Panc1 (cell line): ENCODE measurements around the gene ZRANB3. TPM values are rescaled to one million over a fixed set of nuclear protein-coding genes. Genes with fewer than 3 reads are reported as not detected.

Source experiments
- ATAC-seq: fragments of 200-7000 bp; cut with Tn5 transposase; 2 replicates; pipeline ENCODE4 v1.9.1; 2020; ENCODE audit warnings: mild to moderate bottlenecking, moderate library complexity
- BruUV-seq: library from RNA; stranded (reverse); fragments of 400-500 nt; replicated peaks from 2 replicates; lab custom pipeline; 2021; lab: Mats Ljungman, UMichigan
- CTCF ChIA-PET: fragments of 300-600 bp; sonication (Branson Sonifier 250); formaldehyde crosslinking; loops from one replicate; lab custom pipeline; 2022; ENCODE audit warnings: antibody characterized with exemption; lab: Charles Lee
- POLR2A ChIA-PET: fragments of 300-600 bp; sonication (Branson Sonifier 250); formaldehyde crosslinking; loops from one replicate; lab custom pipeline; 2022; ENCODE audit warnings: antibody characterized with exemption; lab: Charles Lee
- DNase-seq: peaks from one replicate; pipeline ENCODE4 v3.0.0-alpha.2; 2010; ENCODE audit warnings: low read depth, low spot score
- H3K27ac ChIP-seq: 2 replicates; pipeline ENCODE4 v1.5.1; 2011; ENCODE audit warnings: mild to moderate bottlenecking, low read length, inconsistent platforms
- H3K27me3 ChIP-seq: fragments of 200-500 bp; sonication (Bioruptor generic); 2 replicates; pipeline ENCODE4 v1.6.0; 2014; ENCODE audit warnings: low read length, inconsistent platforms; ENCODE audit not compliant: control insufficient read depth, insufficient read depth
- H3K36me3 ChIP-seq: fragments of 200-500 bp; sonication (Bioruptor generic); 2 replicates; pipeline ENCODE4 v1.5.1; 2014; ENCODE audit warnings: inconsistent platforms, mild to moderate bottlenecking, low read length, moderate library complexity; ENCODE audit not compliant: control insufficient read depth, insufficient read depth
- H3K4me1 ChIP-seq: 2 replicates; pipeline ENCODE4 v1.5.1; 2011; ENCODE audit warnings: inconsistent platforms, mild to moderate bottlenecking, low read length, moderate library complexity; ENCODE audit not compliant: control insufficient read depth, insufficient read depth
- H3K4me3 ChIP-seq, 2 experiments: 2 replicates each; pipeline ENCODE4 v1.5.1; 2011 to 2012; ENCODE audit warnings: low read depth in 2 of 2, low read length in 2 of 2, mild to moderate bottlenecking in 2 of 2, inconsistent platforms in 1 of 2, moderate library complexity in 1 of 2
- H3K9me3 ChIP-seq: fragments of 200-500 bp; sonication (Bioruptor generic); 2 replicates; pipeline ENCODE4 v1.5.1; 2014; ENCODE audit warnings: low read depth, mild to moderate bottlenecking, inconsistent platforms, low read length, moderate library complexity; ENCODE audit not compliant: control insufficient read depth, insufficient read depth
- POLR2AphosphoS5 ChIP-seq: IDR thresholded peaks from 2 replicates; pipeline ENCODE4 v1.6.1; 2012; ENCODE audit warnings: mild to moderate bottlenecking, low read depth, low read length, moderate library complexity
- SIN3A ChIP-seq: IDR thresholded peaks from 2 replicates; pipeline ENCODE4 v1.6.1; 2012; ENCODE audit warnings: low read depth, mild to moderate bottlenecking, low read length, moderate library complexity, borderline replicate concordance; ENCODE audit not compliant: insufficient read depth
- TCF7L2 ChIP-seq: IDR thresholded peaks from 2 replicates; pipeline ENCODE4 v1.6.1; 2011; ENCODE audit warnings: mild to moderate bottlenecking, low read depth, low read length, inconsistent platforms
- in situ Hi-C: cut with HindIII; loops from 2 replicates; pipeline ENCODE4 v1.10.0; 2016; ENCODE audit warnings: low sequenced_read_pairs, low pct_unique_long_range_greater_than_20kb
- intact Hi-C: fragments of 100-400 bp; cut with micrococcal nuclease; formaldehyde crosslinking; loops from one replicate; pipeline ENCODE4 v1.10.0; 2022; ENCODE audit not compliant: unreplicated experiment
- total RNA-seq: library from RNA; stranded (reverse); gene quantifications from one replicate; pipeline ENCODE4 v1.2.1, GENCODE V29; 2021; ENCODE audit not compliant: unreplicated experiment
- TF ChIP-seq, protein P1 (sequence below): fragments of 450-650 bp; IDR thresholded peaks from 2 replicates; pipeline ENCODE4 v1.5.1; 2017; ENCODE audit warnings: mild to moderate bottlenecking
- TF ChIP-seq, protein P2 (sequence below), 2 experiments: IDR thresholded peaks; 2 replicates each; pipeline ENCODE4 v1.6.1; 2011 to 2012; ENCODE audit warnings: low read depth in 2 of 2, control low read depth in 1 of 2, low read length in 1 of 2, mild to moderate bottlenecking in 1 of 2, moderate library complexity in 1 of 2; ENCODE audit not compliant: insufficient read depth in 1 of 2

The ZRANB3 gene
- total RNA-seq, 1 experiment from 2014 or later, result 11.7 TPM

DNA sequence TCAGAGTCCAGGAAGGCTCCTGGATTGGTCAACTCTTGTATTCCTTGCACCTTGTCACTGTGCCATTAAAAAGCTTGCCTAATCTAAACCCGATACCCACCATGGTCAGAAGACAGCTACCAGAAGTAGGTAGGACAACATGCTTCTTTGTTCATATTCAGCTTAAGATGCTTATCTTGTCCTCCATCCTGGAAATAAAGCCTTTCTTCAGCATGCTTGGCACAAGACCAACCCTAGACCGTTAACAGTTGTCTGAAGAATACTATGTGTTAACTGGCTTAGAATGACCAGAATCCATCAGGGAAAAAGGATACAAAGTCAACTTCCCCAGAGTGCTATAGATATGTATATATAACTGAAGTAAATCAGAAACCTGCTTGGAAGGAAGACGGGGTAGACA lies 193.9 kb downstream of the ZRANB3 start:
- DNase-seq, result no peak
- ATAC-seq, result no peak
- intact Hi-C loops (no loop called here), in situ Hi-C loops (no loop called here)
- ChIA-PET POLR2A (no interaction called here), CTCF (no interaction called here)
- no peak overlapping the region for H3K27ac ChIP-seq
- BruUV-seq, result no TSS peak
- no peak overlapping the region for H3K4me3 ChIP-seq
- H3K4me1 ChIP-seq, result no peaks in the 10 kb centered on the region
- H3K27me3 ChIP-seq, result no peaks in the 10 kb centered on the region
- no peaks in the 10 kb centered on the region for H3K36me3 ChIP-seq
- TF ChIP-seq, protein P1, sequence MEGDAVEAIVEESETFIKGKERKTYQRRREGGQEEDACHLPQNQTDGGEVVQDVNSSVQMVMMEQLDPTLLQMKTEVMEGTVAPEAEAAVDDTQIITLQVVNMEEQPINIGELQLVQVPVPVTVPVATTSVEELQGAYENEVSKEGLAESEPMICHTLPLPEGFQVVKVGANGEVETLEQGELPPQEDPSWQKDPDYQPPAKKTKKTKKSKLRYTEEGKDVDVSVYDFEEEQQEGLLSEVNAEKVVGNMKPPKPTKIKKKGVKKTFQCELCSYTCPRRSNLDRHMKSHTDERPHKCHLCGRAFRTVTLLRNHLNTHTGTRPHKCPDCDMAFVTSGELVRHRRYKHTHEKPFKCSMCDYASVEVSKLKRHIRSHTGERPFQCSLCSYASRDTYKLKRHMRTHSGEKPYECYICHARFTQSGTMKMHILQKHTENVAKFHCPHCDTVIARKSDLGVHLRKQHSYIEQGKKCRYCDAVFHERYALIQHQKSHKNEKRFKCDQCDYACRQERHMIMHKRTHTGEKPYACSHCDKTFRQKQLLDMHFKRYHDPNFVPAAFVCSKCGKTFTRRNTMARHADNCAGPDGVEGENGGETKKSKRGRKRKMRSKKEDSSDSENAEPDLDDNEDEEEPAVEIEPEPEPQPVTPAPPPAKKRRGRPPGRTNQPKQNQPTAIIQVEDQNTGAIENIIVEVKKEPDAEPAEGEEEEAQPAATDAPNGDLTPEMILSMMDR, result no peak
- TF ChIP-seq, protein P2, sequence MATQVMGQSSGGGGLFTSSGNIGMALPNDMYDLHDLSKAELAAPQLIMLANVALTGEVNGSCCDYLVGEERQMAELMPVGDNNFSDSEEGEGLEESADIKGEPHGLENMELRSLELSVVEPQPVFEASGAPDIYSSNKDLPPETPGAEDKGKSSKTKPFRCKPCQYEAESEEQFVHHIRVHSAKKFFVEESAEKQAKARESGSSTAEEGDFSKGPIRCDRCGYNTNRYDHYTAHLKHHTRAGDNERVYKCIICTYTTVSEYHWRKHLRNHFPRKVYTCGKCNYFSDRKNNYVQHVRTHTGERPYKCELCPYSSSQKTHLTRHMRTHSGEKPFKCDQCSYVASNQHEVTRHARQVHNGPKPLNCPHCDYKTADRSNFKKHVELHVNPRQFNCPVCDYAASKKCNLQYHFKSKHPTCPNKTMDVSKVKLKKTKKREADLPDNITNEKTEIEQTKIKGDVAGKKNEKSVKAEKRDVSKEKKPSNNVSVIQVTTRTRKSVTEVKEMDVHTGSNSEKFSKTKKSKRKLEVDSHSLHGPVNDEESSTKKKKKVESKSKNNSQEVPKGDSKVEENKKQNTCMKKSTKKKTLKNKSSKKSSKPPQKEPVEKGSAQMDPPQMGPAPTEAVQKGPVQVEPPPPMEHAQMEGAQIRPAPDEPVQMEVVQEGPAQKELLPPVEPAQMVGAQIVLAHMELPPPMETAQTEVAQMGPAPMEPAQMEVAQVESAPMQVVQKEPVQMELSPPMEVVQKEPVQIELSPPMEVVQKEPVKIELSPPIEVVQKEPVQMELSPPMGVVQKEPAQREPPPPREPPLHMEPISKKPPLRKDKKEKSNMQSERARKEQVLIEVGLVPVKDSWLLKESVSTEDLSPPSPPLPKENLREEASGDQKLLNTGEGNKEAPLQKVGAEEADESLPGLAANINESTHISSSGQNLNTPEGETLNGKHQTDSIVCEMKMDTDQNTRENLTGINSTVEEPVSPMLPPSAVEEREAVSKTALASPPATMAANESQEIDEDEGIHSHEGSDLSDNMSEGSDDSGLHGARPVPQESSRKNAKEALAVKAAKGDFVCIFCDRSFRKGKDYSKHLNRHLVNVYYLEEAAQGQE (IDR thresholded peaks at IDR 0.05; ENCODE audit: insufficient read depth in 1 of 2, low read depth in 2 of 2, low read length in 1 of 2), result no peak
- TF ChIP-seq SIN3A, result no peak
- TF ChIP-seq TCF7L2, result no peak
- no peaks in the 10 kb centered on the region for H3K9me3 ChIP-seq

DNA sequence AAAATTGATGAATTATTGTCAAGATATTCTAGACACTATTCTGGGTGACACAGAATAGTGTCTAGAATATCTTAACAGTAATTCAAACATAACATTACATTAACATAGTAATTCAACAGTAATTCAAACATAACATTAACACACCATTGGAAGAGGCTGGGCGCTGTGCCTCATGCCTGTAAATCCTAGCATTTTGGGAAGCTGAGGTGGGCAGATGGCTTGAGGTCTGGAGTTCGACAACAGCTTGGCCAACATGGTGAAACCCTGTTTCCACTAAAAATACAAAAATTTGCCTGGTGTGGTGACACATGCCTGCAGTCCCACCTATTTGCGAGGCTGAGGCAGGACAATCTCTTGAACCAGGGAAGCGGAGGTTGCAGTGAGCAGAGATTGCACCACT lies 195.8 kb downstream of the ZRANB3 start:
- DNase-seq (no peak), ATAC-seq (no peak)
- TF ChIP-seq TCF7L2 (no peak), SIN3A (no peak), POLR2AphosphoS5 (no peak)
- TF ChIP-seq, protein P1, result no peak
- TF ChIP-seq, protein P2 (IDR thresholded peaks at IDR 0.05; ENCODE audit: insufficient read depth in 1 of 2, low read depth in 2 of 2, low read length in 1 of 2), result no peak
- Histone ChIP-seq H3K36me3 (no peaks in the 10 kb centered on the region), H3K27ac (no peak overlapping the region), H3K27me3 (no peaks in the 10 kb centered on the region), H3K9me3 (no peaks in the 10 kb centered on the region), H3K4me3 (no peak overlapping the region), H3K4me1 (no peaks in the 10 kb centered on the region)
- ChIA-PET CTCF (no interaction called here), POLR2A (no interaction called here)
- in situ Hi-C loops, result no loop called here
- BruUV-seq, result no TSS peak
- intact Hi-C loops, result no loop called here
